HepG2 (cell line): ENCODE data around the gene SRF.

ENCODE experiments used
- JUN ChIP-seq: sonication (generic); formaldehyde crosslinking; IDR thresholded peaks from 2 replicates; pipeline ENCODE4 v1.4.0; 2020; ENCODE audit warnings: mild to moderate bottlenecking, missing genetic modification reagents
- SP1 ChIP-seq, 2 experiments: fragments of 450-650 bp in 1 of 2; sonication (generic) in 1 of 2; formaldehyde crosslinking in 1 of 2; IDR thresholded peaks; 2 replicates each; pipeline versions ENCODE4 v1.4.0 to v1.6.1; 2016 to 2020; ENCODE audit warnings: missing genetic modification reagents in 1 of 2
- TCF7L2 ChIP-seq: IDR thresholded peaks from 2 replicates; pipeline ENCODE4 v1.6.1; 2011; ENCODE audit warnings: mild to moderate bottlenecking, low read depth, low read length, moderate library complexity
- ZBTB8A ChIP-seq: sonication (generic); formaldehyde crosslinking; IDR thresholded peaks from 2 replicates; pipeline ENCODE4 v1.4.0; 2020; ENCODE audit warnings: mild to moderate bottlenecking, low read depth, missing genetic modification reagents, borderline replicate concordance
- TF ChIP-seq, protein P1 (sequence below): sonication (generic); formaldehyde crosslinking; IDR thresholded peaks from 2 replicates; pipeline ENCODE4 v1.5.0; 2020; ENCODE audit warnings: mild to moderate bottlenecking, missing genetic modification reagents, moderate library complexity
- TF ChIP-seq, protein P2 (sequence below): IDR thresholded peaks from 2 replicates; pipeline ENCODE4 v1.6.1; 2012; ENCODE audit warnings: inconsistent platforms

DNA sequence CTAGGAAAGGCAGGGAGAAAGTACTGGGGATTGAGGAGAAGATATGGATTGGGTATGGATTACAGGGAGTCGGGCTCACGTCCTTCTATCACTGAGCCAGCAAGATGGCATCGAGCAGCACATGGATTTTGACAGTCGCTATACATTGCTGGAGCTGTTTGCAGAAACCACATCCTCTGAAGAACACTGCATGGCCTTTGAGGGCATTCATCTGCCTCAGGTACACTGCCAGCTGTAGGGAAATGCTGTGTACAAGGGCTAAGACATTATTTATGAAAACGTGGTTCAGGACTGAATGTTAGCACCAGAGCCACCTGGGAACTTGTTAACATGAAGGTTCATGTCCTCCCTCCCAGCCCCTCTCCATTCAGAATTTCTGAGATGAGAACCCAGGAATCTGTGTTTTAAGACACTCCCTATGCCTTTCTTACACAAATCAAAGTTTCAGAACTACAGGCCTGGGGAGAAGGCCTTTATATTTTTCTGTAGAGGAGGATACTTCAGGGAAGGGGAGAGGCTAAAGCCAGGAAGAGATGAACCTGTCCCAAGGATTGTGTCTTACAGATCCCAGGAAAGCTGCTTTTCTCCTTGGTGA is 14.4 kb downstream of the SRF start:
- TF ChIP-seq, protein P1, sequence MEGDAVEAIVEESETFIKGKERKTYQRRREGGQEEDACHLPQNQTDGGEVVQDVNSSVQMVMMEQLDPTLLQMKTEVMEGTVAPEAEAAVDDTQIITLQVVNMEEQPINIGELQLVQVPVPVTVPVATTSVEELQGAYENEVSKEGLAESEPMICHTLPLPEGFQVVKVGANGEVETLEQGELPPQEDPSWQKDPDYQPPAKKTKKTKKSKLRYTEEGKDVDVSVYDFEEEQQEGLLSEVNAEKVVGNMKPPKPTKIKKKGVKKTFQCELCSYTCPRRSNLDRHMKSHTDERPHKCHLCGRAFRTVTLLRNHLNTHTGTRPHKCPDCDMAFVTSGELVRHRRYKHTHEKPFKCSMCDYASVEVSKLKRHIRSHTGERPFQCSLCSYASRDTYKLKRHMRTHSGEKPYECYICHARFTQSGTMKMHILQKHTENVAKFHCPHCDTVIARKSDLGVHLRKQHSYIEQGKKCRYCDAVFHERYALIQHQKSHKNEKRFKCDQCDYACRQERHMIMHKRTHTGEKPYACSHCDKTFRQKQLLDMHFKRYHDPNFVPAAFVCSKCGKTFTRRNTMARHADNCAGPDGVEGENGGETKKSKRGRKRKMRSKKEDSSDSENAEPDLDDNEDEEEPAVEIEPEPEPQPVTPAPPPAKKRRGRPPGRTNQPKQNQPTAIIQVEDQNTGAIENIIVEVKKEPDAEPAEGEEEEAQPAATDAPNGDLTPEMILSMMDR = no peak
- TF ChIP-seq ZBTB8A (no peak), JUN (no peak), TCF7L2 (no peak), SP1 (IDR thresholded peaks at IDR 0.05) (no peak), SP1 (CRISPR knock-in tag; IDR thresholded peaks at IDR 0.05) (no peak)
- TF ChIP-seq, protein P2, sequence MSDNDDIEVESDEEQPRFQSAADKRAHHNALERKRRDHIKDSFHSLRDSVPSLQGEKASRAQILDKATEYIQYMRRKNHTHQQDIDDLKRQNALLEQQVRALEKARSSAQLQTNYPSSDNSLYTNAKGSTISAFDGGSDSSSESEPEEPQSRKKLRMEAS = no peak
